ENCODE measurements around the gene VEZT.

The VEZT gene

DNA sequence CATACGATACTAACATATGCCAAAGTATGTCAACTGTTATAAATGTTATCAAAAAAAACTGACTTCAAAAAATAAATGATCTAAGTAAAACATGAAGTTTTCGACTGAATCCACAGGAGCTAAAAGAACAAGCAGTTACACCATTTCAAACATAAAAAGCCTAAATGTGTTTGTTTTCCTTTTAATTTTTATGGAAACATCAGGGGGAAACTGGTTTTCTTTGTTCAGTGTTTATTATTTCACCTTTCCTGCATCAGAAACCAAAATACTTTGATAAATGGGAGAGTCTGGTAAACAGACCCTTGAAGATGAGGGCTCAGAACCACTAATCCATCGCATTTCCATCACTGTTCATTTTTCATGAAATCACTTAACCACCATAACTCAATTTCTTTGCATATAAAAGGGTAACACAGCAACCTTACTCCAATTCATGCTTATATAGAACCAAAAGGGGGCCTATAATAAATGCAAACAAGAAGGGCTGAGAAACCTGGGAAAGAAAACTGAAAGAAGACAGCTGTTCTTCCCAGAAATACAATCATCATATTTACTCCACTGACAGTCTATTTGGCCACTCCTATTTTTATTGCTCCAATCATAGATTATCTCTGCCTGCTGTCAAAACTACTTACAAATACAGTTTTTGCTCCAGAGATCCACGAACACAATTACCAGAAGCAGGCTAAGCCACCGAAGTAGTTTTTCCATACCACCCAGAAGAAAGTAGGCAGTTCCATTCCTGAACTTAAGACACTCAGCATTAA, 17.3 kb upstream of the VEZT start:
- DNase-seq = no peak

DNA sequence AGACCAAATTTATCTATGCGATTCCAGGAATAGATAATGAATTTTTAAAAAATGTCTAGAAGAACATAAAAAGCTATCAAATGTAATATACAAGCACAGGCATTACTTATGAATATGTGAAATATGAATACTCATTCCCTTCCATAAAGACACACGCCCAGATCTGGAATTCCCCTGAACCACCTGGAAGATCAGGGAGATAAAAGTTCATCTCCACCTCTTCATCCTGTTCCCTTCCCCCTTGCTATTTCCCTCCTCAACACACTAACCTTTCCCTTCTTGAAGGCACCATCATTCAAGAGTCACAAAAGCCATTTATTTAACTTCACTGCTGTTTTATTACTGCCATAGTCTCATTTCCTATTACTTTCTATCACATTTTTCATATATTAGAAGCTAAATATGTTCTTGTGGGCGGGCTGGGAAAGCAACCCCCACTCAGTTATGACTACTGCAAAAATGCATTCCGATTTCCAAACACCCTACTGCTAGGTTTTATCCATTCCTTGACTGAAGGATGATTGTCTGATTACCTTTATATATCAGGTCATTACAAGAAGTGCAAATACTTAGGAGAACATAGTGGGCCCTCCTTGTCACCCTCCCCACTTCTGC, 16.4 kb upstream of the VEZT start:
- no peak for DNase-seq

DNA sequence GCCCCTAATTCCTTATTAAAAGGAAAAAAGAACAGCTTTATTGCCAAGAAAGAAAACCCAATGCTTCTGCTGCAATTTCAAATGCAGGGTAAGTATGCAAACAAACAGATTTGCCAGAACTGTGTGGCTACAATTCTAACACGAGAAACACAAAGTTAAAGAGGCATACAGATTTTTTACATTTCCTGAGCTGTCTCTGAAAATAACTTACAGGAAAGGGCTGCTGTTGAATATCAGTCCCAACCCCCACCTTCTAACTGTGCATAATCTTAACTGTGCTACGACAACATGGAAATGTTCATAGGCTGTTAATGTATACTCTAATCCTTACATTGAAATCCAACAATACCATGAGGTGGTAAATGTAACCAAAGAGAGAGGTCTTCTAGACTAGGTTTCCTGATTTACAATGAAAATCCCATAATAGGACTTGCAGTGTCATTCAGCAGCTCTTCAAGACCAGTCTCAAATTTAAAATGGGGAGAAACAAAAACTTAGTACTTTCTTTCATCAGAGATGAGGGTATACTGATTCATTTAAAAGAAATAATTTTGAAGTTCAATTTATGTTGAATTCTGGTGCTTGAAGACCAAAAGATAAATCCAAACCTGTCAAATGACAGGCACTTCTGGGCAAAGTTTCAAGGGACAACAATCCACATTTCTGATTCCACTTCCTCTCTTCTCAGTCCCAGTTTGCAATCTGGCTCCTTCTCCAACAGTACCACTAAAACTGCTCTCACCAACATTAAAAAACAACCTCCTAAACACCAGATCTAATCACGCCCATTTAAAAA, 14.7 kb upstream of the VEZT start:
- no peak for DNase-seq

DNA sequence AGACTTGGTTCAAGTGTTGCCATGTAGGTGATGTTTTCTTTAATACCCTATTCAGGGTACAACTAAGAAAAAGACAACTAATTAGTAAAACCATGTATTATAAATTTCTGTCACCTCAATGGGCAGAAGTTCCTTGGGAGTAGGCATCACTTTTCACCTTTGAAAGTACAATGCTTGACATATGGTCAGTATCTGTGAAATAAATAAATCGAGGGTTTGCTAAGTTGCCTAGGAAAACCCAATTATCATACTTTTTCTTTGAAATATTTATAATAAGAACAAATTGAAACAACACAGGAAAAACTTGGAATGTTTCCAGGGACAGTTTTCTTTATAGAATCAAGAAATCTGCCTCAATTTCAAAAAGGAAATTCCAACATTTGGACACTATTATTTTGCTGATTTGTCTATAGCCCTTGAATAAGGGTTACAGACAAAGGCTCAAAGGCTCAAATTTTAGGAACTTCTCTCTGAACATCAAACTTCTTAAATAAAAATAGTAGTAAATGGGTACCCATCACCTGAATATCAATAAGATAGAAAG, 14.0 kb upstream of the VEZT start:
- no peak for DNase-seq

DNA sequence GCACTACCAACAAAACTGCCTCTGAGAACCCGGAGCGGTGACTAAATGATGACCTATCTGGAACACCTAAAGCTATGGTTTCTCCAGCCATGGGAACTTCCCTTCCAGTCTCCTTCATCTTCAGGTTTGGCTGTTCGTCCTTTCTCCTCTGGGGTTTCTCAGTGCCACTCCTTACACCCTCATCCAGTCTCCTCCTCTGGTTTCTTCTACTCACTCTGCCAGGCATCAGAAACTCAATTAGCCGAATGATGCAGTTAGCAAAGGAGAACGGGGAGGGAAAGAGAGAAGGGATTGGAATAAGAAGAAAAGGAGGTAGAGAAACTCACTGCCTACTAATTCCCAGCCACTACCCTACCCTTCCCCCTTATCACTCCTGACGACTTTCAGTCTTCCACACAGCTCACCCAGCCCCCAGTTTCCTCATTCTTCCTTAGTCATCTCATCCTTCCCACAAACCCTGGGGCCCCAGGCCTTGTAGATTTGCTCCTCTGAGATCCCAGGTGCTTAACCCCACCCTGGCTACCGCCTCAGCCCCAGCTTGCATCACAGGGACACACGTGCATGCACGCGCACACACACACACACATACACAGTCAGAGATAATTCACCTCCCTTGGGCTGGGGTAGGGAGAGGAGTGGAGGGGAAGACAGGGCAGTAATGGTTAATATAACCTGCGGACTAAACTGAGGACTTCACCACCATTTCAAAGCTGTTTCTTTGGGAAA, 13.3 kb upstream of the VEZT start:
- DNase-seq = no peak

DNA sequence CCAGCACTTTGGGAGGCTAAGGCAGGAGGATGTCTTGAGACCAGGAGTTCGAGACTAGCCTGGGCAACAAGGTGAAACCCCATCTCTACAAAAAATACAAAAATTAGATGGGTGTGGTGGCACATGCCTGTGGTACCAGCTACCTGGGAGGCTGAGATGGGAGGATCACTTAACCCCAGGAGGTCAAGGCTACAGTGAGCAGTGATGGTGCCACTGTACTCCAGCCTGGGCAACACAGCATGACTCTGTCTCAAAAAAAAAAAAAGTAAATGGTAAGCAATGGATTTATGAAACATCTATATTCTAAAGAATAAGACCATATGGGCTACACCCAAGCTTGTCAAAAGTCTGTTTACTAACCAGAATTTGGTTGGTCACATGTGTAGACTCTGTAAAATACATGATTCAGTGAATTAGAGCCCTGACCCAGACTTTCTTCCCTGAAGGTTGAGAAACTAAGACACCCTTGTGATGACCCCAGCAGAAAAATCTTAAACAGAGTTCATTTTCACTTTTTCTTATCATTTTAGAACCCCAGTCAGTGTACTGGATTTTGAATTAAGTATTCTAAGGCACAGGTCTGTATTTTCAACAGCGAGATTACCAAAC, 12.5 kb upstream of the VEZT start:
- DNase-seq = no peak

DNA sequence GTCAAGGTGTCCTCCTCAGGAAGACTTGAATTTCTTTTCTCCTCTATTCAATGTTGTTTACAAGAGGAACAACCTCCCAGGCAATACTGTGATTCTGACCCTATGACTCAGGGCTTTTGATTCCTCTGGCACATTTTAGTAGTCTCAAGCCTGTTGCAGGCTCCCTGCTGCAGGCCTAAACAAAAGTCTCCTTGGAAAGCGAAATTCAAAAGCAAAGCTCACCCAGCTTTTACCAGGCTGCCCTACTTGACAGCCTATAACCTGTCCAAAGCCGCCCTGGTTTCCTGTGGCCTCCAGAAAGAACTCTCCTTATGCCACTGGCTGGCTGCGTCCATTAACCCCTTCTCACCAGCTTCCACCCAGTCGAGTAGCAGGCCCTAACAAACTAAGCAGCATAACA, 11.9 kb upstream of the VEZT start:
- no peak for DNase-seq

DNA sequence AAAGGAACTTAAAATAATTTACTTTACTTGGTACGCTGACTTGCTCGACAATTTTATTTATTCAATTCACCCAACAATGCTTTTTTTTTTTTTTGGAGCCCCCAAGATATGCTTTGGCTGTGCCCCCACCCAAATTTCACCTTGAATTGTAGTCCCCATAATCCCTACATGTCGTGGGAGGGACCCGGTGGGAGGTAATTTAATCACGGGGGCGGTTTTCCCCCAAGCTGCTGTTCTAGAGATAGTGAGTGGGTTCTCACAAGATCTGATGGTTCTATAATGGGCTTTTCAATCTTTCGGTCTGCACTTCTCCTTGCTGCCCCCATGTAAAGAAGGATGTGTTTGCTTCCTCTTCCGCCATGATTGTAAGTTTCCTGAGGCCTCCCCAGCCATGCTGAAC, 10.7 kb upstream of the VEZT start:
- no peak for DNase-seq

DNA sequence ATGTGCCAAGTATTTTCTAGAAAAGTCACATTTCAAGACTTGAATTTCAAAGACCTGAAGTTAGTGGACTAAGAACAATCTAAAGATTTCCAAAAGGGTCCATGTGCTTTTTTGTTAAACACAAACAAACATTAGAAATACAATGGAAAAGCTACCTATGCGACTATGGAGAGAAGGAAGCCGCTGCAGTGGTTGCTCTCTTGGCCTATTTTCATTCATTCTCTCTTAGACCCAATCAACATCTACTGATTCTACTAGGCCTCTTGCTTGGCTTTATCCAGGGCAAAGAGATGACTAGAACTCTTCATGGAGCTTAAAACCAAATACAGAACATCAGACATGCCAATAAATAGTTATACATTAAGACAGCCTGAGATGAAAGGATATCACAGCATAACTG, 10.2 kb upstream of the VEZT start:
- DNase-seq = no peak

DNA sequence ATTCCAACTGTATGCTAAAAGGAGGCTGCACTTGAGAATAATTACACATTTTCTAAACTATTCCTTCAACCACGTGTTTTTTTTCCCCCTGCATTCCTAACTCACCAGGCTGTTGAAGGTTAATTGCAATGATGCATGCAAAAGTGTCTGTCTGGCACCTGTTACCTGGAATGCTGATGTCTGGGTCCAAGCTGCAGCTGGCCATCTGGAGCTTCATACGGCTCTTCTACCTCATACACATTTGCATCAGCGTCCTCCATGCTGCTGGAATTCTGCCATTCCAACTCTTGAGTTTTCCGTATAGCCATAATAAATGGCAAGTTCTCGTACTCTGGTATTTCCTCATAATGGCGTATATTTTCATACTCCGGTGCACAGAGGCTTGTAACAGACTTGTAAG, 8.9 kb upstream of the VEZT start:
- no peak for DNase-seq

DNA sequence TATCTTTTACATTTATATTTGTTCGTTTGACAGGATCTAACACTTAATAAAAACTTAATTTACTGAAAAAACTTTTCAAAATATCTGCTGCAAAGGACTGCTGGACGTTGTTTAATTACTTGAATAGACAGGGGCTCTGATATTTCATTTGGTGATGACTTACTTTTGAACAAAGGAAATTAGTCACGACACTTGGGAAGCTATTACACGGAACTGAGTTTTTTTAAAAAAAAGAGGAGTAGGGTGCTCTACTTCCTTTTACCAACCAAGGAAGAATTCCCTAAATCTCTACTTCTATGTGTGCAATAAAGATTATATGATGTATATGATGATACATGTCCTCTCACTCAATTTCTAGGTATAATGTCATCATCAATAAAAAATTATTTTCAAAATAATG, 5.0 kb upstream of the VEZT start:
- DNase-seq = no peak

DNA sequence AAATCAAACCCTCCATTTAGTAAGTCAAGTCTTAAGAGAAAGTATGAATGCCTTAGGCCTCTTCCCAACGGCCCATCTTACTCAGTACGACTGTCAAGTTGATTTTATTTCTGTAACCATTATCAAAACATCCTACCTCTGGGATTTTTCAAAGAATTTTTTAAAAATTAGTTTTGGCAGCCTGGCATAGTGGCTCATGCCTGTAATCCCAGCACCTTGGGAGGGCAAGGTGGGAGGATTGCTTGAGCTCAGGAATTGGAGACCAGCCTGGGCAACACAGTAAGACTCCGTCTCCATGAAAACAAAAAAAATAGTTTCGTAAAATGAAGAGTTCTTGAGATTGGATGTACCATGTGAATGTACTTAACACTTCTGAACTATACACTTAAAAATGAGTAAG, 4.5 kb upstream of the VEZT start:
- DNase-seq = no peak

DNA sequence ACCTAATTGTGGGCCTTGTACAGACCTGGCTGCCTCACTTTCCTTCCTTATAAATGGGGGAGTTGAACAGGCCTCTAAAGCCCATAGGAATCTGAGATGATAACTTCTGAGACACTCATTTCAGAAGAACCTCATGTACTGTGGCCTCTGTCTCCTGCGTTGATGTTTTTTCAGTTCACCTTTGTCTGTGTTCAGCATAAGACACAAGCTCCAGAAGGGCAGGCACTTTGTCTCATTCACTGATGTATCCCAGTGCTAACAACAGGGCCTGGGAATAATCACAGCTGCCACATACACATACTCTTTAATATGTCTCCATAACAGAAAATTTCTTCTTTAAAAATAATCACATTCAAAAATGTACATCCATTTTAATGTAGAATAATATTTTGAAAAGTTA, 3.7 kb upstream of the VEZT start:
- DNase-seq = no peak

DNA sequence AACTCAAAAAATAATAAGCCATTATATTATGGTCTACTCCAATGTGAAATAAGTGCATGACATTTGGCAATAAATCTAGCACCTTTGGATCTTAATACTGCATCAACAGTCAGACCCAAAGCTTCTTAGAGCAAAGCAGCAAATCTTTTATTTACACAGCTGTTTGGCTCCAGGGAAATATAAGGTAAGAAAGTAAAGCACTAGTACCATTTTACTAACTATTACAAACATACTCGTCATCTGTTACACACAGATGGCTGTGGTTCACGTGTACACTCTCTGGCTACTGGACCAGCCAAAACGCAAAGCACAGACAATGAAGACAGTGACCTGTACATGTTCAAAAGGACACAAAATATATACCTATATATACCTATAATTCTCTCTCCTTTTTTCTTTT, 3.1 kb upstream of the VEZT start:
- DNase-seq = no peak

DNA sequence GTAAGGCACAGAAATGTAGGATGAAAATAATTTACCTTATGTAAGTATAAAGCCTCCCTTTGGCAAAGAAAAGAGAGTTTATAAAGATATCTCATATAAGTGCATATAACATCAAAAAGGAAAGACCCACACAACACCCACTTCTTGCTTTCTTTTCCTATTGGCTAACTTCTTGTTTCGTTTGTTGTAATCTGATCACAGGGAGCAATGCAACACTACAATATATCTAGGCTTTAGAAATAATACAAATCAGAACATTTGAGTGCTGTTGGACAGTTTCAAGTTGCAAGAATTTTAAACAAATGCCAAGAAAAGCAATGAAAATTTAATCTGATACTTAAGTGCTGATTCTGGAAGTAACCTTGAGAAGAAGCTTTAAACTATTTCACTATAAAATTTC, 1.7 kb upstream of the VEZT start:
- no peak for DNase-seq

DNA sequence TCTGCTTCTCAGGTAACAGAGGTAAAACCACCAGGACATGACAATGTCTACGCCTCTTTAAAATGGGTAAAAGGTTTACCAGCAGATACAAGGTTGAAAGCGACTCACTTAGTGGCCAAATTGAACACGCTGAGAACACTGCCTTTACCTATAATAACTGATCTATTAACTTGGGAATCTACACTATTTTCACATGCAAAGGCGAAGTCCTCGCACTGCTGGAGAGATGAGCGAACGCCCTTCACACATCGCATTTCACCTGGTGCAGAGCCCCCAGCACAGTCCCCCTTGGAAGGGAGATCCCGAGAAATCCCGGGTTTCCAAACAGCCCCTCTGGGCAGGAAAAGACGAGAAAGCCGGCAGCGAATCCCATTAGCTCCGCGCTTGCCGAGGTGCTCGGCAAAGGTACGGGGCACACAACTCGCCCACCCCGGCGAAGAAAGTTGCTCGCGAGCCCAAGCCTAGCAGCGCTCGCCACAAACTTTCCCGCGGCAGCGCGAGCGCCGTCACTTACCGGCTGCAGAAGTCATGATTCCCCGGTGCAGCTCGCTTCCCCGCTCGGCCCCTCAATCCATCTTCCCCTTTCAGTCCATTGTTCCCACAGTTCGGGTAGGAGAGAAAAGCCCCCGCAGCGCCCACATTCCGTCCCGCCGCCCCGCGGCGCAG, 763 bp upstream of the VEZT start:
- no peak for DNase-seq

DNA sequence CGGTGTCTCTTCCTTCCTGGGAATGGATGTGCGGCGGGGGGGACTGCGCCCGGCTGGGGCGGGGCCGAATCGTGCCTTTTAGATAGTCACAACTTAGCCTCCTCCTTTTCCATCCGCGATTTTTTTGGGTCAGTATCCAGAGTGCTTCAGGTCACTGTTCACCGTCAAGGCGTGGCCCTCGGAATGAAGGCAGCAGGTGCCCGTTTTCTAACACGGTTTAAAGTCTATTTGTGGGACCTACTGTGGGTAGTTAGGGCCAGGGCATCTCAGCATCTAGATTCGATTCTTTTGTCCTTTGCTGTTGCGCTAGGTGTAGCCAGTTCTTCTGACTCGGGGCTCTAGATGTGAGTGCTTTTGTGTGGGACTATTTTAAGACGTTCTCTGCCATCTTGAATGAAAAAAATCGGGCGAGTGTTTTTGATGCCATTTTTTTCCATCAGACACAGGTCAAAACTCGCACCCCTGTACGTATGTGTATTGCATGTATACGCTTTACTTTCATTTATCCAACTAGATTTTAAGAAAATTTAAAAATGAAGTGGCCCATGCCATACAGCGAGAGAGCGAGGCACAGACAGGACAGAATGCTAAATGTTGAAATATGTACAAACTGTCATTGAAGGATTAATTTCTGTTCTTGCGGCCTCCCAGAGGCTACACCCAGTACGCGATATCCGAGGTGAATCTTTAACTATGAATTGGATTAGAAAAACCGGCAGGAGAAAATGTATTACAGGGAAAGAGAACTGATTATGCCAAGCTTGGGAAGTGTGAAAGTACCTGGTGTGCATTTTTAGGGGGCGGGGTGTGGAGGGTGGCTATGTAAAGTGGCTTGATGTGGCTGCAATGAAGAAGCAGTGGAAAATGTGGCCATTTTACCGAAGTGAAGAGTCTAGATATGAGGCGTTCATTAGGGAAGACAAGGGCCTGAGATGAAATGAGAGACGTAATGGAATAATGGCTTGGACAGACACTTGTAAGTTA, 835 bp downstream of the VEZT start:
- DNase-seq = peak; percentile 52

DNA sequence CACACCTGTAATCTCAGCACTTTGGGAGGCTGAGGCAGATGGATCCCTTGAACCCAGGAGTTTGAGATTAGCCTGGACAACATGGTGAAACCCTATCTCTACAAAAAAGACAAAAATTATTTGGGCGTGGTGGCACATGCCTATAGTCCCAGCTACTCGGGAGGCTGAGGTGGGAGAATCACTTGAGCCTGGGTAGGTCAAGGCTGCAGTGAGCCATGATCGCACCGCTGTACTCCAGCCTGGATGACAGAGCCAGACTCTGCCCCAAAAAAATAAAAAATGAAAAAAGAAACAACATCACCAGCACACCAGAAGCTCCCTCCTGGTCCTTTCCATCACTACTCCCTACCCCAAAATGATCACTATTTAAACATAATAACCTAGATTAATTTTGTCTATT, 2.6 kb downstream of the VEZT start:
- no peak for DNase-seq

DNA sequence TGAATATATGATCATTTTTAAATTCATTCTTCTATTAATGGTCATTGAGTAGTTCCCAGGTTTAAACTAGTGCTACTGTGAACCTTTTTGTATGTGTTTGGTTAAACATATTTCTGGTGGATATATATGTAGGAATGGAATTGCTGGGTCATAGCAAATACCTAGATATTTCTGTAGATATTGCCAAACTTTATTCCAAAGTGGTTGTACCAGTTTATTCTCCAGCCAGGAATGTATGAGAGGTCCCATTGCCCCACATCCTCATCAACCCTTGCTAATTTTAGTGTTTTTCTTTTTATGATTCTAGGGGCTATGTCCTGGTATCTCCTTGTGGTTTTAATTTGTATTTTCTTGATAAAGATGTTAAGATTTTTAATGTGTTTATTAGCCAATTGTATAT, 3.1 kb downstream of the VEZT start:
- DNase-seq = no peak

DNA sequence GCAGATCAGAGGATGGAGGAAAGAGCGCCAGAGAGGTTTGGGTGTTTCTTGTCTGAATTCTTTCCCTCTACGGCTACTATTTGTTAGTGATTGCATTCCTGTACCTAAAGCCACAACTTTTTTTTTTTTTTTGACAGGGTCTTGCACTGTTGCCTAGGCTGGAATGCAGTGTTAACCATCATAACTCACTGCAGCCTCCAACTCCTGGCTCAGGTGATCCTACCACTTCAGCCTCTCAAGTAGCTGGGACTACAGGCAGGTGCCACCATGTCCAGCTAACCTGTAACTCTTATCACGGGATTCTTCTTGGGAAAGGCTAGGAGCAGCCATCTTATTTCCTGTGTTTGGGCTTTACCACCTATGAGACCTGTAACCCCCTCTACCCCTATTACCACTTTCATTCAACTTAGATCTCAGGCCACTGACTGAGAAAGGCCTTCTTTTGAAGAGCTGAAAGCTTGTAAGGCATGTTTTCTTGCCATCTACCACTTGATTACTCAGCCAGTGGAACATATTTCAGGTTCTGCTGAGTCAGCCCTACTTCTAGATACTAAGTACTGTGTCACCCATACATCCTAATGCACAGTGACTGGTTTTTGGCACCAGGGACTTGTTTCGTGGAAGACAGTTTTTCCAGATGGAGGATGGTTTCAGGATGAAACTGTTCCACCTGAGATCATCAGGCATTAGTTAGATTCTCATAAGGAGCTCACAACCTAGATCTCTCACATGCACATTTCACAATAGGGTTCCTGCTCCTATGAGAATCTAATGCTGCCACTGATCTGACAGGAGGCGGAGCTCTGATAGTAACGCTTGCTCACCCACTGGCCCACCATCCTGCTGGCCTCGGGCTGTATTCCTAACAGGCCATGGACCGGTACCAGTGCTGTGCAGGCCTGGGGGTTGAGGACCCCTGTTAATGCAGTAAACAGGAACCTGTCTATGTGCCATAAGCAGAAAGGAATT, 6.9 kb downstream of the VEZT start:
- DNase-seq = no peak

Data from stimulated activated naive CD4-positive, alpha-beta T cell treated with Interleukin-2 at 50 U/mL for 16 hours (primary cell).